PC-9 (cell line): ENCODE results near the gene PROC. TPM values are rescaled to one million over a fixed set of nuclear protein-coding genes. Genes with fewer than 3 reads are reported as not detected.
A peak's percentile ranks its signal among the peaks of the same experiment; 100 is the strongest.

Experiments used
- BruUV-seq: library from RNA; stranded (reverse); fragments of 400-500 nt; replicated peaks from 2 replicates; lab custom pipeline; 2021; lab: Mats Ljungman, UMichigan
- CTCF ChIA-PET: fragments of 300-600 bp; sonication (Branson Sonifier 250); formaldehyde crosslinking; loops from one replicate; lab custom pipeline; 2022; ENCODE audit warnings: antibody characterized with exemption; lab: Charles Lee
- POLR2A ChIA-PET: fragments of 300-600 bp; sonication (Branson Sonifier 250); formaldehyde crosslinking; loops from one replicate; lab custom pipeline; 2022; ENCODE audit warnings: antibody characterized with exemption; ENCODE audit not compliant: unreplicated experiment; lab: Charles Lee
- DNase-seq, 2 experiments: peaks; one replicate each; pipeline versions ENCODE4 v3.0.0 to v3.0.0-alpha.2; 2015 to 2022; ENCODE audit warnings: mixed read lengths in 1 of 2
- H2AFZ ChIP-seq: fragments of 200-600 bp; sonication (generic); 2 replicates; pipeline ENCODE4 v1.8.1; 2017; ENCODE audit warnings: antibody characterized with exemption
- H3F3A ChIP-seq: fragments of 200-600 bp; sonication (generic); 2 replicates; pipeline ENCODE4 v1.8.1; 2017; ENCODE audit warnings: antibody characterized with exemption, mild to moderate bottlenecking, low read depth; ENCODE audit not compliant: insufficient read depth
- H3K27ac ChIP-seq: fragments of 200-600 bp; sonication (generic); 2 replicates; pipeline ENCODE4 v1.6.1; 2016; ENCODE audit warnings: mixed run types
- H3K27me3 ChIP-seq: fragments of 200-600 bp; sonication (generic); 2 replicates; pipeline ENCODE4 v1.6.1; 2016; ENCODE audit warnings: low read depth, mixed run types; ENCODE audit not compliant: insufficient read depth
- H3K36me3 ChIP-seq: fragments of 200-600 bp; sonication (generic); 2 replicates; pipeline ENCODE4 v1.6.1; 2016; ENCODE audit warnings: low read depth, mixed run types
- H3K4me1 ChIP-seq: fragments of 200-600 bp; sonication (generic); replicated peaks from 2 replicates; pipeline ENCODE4 v1.6.1; 2016; ENCODE audit warnings: mixed run types; ENCODE audit not compliant: insufficient read depth
- H3K4me2 ChIP-seq: fragments of 200-600 bp; sonication (generic); 2 replicates; pipeline ENCODE4 v1.6.1; 2017; ENCODE audit warnings: mixed run types
- H3K4me3 ChIP-seq: fragments of 200-600 bp; sonication (generic); 2 replicates; pipeline ENCODE4 v1.6.1; 2016; ENCODE audit warnings: mixed run types
- H3K79me2 ChIP-seq: fragments of 200-600 bp; sonication (generic); 2 replicates; pipeline ENCODE4 v1.6.1; 2017; ENCODE audit warnings: low read depth, mixed run types
- H3K9me2 ChIP-seq: fragments of 200-600 bp; sonication (generic); 2 replicates; pipeline ENCODE4 v1.8.1; 2017; ENCODE audit warnings: mild to moderate bottlenecking; ENCODE audit not compliant: insufficient read depth
- H3K9me3 ChIP-seq: fragments of 200-600 bp; sonication (generic); 2 replicates; pipeline ENCODE4 v1.8.1; 2016; ENCODE audit warnings: low read depth; ENCODE audit not compliant: insufficient read depth
- H4K20me1 ChIP-seq: fragments of 200-600 bp; sonication (generic); 2 replicates; pipeline ENCODE4 v1.8.1; 2017; ENCODE audit not compliant: insufficient read depth
- EZH2 ChIP-seq: fragments of 200-600 bp; sonication (generic); IDR thresholded peaks from 2 replicates; pipeline ENCODE4 v1.8.0; 2017; ENCODE audit warnings: antibody characterized with exemption, low read depth
- intact Hi-C: fragments of 100-400 bp; cut with micrococcal nuclease; formaldehyde crosslinking; loops from one replicate; pipeline ENCODE4 v1.10.0; 2022; ENCODE audit not compliant: unreplicated experiment
- total RNA-seq: library from RNA; stranded (reverse); gene quantifications from 2 replicates; pipeline ENCODE4 v1.2.3, GENCODE V29; 2021
- TF ChIP-seq, protein P1 (sequence below): fragments of 200-600 bp; sonication (generic); conservative IDR thresholded peaks from 2 replicates; pipeline ENCODE4 v1.6.1; 2017; ENCODE audit warnings: mixed run types, antibody characterized with exemption, mild to moderate bottlenecking, moderate library complexity

Gene PROC
- total RNA-seq, 1 experiment from 2014 or later = 6.1 TPM

GRCh38 chr2:127386764-127387654 is 31.2 kb upstream of the PROC start:
- CTCF ChIA-PET = interaction anchor here (0.6 to 1.1 kb wide), 2 partner anchors 27 to 28 kb away, joined by 3 read pairs; no protein-coding TSS in a partner anchor
- TSS peak; percentile 51 for BruUV-seq

DNA sequence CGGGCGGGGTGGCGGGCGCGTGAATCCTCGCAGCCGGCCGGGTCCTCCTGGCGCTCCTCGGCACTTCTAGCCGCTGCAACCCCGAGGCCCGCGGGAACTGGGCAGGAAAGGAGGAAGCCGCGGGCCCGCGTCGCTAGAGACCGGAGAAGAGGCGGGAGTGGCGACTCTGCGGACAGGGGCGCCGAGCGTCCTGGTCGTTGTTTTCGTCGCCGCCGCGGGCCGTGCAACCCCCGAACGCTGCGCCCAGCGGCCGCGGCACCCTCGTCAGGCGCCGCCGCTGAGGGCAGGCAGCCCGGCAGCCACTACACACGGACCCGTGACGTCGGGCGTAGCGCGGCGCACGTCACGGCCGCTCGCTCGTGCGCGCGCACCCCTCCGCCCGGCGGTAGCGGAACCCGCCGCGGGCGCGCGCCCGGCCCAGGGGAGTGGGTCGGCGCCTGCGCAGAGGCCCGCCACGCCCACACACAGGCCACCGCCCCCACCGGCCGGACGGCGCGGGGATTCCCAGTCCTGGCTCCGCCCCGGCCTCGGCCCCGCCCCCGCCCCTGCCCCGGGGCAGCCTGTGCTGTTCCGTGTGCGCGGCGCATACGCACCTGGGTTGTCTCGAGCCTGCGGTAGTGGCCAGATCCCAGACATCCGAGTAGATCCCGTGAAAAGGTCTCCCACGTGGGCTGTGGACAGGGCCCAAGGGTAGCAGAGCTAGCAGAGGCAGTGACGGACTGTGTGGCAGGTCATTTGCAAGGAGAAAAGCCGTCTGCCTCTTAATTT is 30.4 kb upstream of the PROC start, which contains the start of gene MAP3K2:
Gene MAP3K2, minus strand, starts transcription at position 321 of the 768 bp plus-strand sequence. CDS start 44,846 bp downstream, outside the sequence.
- intact Hi-C loops = loop anchor here (1.0 to 2.0 kb wide), 3 partner anchors 10 to 35 kb away; no protein-coding TSS in a partner anchor
- ChIA-PET CTCF (interaction anchor here (0.7 to 1.2 kb wide), 3 partner anchors 15 to 28 kb away, joined by 3 to 5 read pairs (median 3); no protein-coding TSS in a partner anchor), POLR2A (interaction anchor here (0.5 to 1.4 kb wide), 3 partner anchors 13 to 138 kb away, joined by 3 to 4 read pairs (median 4); partner anchors contain the start of gene IWS1)

More at GRCh38 chr2:127386764-127387654, 31.2 kb upstream of the PROC start:
- Histone ChIP-seq H3K27me3 (no peaks in the 10 kb centered on the region), H3K9me3 (no peaks in the 10 kb centered on the region), H3K9me2 (no peaks in the 10 kb centered on the region), H3K36me3 (0 out of 2 replicates have a peak, but pooled peaks cover 4% of the 10 kb centered on the region), H3F3A (peaks cover 28% of the 10 kb centered on the region), H2AFZ (peak overlapping the region; percentile 99), H3K4me1 (peaks cover 47% of the 10 kb centered on the region), H4K20me1 (peaks cover 31% of the 10 kb centered on the region), H3K27ac (peak overlapping the region; percentile 81), H3K4me3 (peak overlapping the region; percentile 66), H3K79me2 (peaks cover 50% of the 10 kb centered on the region), H3K4me2 (peak overlapping the region; percentile 94)
- POLR2A ChIA-PET = interaction anchor here (0.6 kb wide), 4 partner anchors 11 to 204 kb away, joined by 3 to 14 read pairs (median 8); no protein-coding TSS in a partner anchor
- intact Hi-C loops = loop anchor here (2.0 kb wide), 1 partner anchor 22 kb away; no protein-coding TSS in a partner anchor
- peak; percentile 74 to 76 for DNase-seq
- no peak for TF ChIP-seq EZH2
- TF ChIP-seq, protein P1, sequence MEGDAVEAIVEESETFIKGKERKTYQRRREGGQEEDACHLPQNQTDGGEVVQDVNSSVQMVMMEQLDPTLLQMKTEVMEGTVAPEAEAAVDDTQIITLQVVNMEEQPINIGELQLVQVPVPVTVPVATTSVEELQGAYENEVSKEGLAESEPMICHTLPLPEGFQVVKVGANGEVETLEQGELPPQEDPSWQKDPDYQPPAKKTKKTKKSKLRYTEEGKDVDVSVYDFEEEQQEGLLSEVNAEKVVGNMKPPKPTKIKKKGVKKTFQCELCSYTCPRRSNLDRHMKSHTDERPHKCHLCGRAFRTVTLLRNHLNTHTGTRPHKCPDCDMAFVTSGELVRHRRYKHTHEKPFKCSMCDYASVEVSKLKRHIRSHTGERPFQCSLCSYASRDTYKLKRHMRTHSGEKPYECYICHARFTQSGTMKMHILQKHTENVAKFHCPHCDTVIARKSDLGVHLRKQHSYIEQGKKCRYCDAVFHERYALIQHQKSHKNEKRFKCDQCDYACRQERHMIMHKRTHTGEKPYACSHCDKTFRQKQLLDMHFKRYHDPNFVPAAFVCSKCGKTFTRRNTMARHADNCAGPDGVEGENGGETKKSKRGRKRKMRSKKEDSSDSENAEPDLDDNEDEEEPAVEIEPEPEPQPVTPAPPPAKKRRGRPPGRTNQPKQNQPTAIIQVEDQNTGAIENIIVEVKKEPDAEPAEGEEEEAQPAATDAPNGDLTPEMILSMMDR = no peak

More for the DNA sequence above, 30.4 kb upstream of the PROC start, which contains the start of gene MAP3K2:
- Histone ChIP-seq H3K36me3 (0 out of 2 replicates have a peak, but pooled peaks cover 4% of the 10 kb centered on the region), H3K79me2 (peaks cover 42% of the 10 kb centered on the region), H4K20me1 (peaks cover 23% of the 10 kb centered on the region), H2AFZ (peak within 1 kb of the TSS; percentile 99), H3K4me3 (peak within 1 kb of the TSS; percentile 66), H3K9me2 (no peaks in the 10 kb centered on the region), H3K4me1 (peaks cover 42% of the 10 kb centered on the region), H3K27ac (peak within 1 kb of the TSS; percentile 81), H3K27me3 (no peaks in the 10 kb centered on the region), H3K4me2 (peak within 1 kb of the TSS; percentile 94), H3K9me3 (no peaks in the 10 kb centered on the region), H3F3A (peaks cover 25% of the 10 kb centered on the region)
- no TSS peak for BruUV-seq
- DNase-seq = peak; percentile 82 to 96
- TF ChIP-seq EZH2 = no peak
- TF ChIP-seq, protein P1 = no peak
